Activated CD4-positive, alpha-beta T cell treated with anti-CD3 and anti-CD28 coated beads for 24 hours (primary cell): ENCODE data around the gene TAF6.

ENCODE experiments used
- DNase-seq, 2 donors: peaks; one replicate each; pipeline ENCODE4 v3.0.0-alpha.2; 2020; ENCODE audit warnings: low read depth in 2 of 2

TAF6 gene

GRCh38 chr7:100124301-100125230 is 5.4 kb upstream of the TAF6 start:
- no peak for DNase-seq

- no peak for DNase-seq
These were observed 3.4 kb upstream of the TAF6 start for GRCh38 chr7:100122568-100122967.

GRCh38 chr7:100122067-100122466 is 2.9 kb upstream of the TAF6 start:
- no peak for DNase-seq

- DNase-seq = no peak
These were observed 1.5 kb upstream of the TAF6 start for GRCh38 chr7:100120733-100121036.

- DNase-seq = peak; percentile 49 to 55
These were observed 993 bp upstream of the TAF6 start for GRCh38 chr7:100119970-100120732.

- DNase-seq = no peak
These were observed 628 bp downstream of the TAF6 start for GRCh38 chr7:100118388-100119071.

- DNase-seq = no peak
These were observed 4.1 kb downstream of the TAF6 start for GRCh38 chr7:100115026-100115425.

GRCh38 chr7:100111914-100112313 is 7.2 kb downstream of the TAF6 start:
- DNase-seq = no peak

- no peak for DNase-seq
These were observed 8.0 kb downstream of the TAF6 start for GRCh38 chr7:100111156-100111555.

- no peak for DNase-seq
These were observed 9.5 kb downstream of the TAF6 start for GRCh38 chr7:100109521-100110163.

GRCh38 chr7:100107890-100108289 is 11.3 kb downstream of the TAF6 start:
- DNase-seq = no peak

- no peak for DNase-seq
These were observed 11.9 kb downstream of the TAF6 start for GRCh38 chr7:100107125-100107737.

GRCh38 chr7:100106633-100107032 is 12.5 kb downstream of the TAF6 start:
- no peak for DNase-seq

GRCh38 chr7:100105534-100105933 is 13.6 kb downstream of the TAF6 start:
- DNase-seq = no peak

GRCh38 chr7:100102950-100103840 is 16.0 kb downstream of the TAF6 start:
- no peak for DNase-seq

- DNase-seq = peak; percentile 95 to 96
These were observed 17.9 kb downstream of the TAF6 start, which contains the start of the genes AP4M1 and MCM7 for GRCh38 chr7:100101016-100101862. AP4M1 (plus strand) TSS chr7:100101643; CDS start chr7:100101715, 72 bp downstream. MCM7 (minus strand) TSS chr7:100101397; CDS start chr7:100101294, 103 bp downstream.

GRCh38 chr7:100100420-100101015 is 18.6 kb downstream of the TAF6 start:
- peak; percentile 75 for DNase-seq

- DNase-seq = no peak
These were observed 19.7 kb downstream of the TAF6 start for GRCh38 chr7:100099452-100099851.

- no peak for DNase-seq
These were observed 20.2 kb downstream of the TAF6 start for GRCh38 chr7:100098913-100099312.
